Measurements from ENCODE around the gene TNNC1.

TNNC1 gene

DNA sequence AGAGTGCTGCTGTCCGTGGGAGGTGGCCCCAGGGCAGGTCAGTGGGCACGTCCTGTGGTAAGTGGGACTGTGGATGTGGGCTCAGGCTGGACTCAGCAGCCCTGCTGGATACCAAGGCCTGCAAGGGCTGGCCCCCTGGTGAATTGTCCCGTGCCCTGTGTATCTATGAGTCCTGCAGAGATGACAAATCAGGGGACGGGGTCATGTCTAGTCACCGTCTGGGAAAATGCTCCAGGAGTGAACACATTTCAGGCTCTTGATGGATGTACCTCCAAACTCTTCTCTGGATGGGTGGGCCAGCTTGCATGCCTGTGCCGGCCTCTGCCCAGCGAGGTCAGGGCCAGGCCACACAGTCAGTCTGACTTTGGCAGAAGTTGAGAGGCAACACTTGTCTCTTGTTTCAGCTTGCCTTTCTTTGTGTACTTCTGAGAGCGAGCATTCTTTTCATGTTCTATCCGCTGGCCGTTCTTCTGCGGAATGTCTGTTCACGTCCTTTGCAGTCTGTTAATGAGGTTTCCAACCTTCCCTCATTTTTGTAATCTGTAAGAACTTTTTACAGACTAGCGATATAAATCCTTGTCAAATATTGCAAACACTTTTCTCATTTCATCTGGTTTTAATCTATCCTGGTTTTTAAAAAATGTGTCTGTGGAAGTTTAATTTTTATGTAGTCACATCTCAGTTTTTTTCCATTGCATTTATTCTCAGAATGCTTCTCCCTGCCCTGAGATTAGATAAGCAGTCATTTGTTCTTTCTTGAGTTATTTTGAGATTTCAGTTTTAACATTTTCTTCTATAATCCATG is 29.9 kb upstream of the TNNC1 start:
- DNase-seq = no peak

DNA sequence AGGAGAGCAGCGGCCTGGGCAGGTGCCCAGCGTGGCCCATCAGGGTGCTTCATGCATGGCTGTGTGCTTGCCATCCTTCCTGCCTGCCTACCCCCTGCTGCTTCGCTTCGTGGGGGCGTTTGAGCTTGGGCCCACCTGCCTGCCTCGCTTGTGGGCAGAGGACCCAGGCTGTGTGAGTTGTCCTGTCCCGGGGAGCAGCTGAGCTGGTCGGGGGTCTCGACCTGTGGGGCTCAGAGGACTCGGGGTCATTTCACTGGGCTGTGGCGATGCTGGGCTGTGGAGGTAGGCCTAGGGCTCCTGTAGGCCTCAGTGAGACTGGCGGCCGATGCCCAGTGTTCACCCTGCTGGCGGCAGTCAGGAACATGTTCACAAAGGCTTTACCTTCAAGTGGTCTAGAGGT is 29.2 kb upstream of the TNNC1 start:
- DNase-seq = no peak

DNA sequence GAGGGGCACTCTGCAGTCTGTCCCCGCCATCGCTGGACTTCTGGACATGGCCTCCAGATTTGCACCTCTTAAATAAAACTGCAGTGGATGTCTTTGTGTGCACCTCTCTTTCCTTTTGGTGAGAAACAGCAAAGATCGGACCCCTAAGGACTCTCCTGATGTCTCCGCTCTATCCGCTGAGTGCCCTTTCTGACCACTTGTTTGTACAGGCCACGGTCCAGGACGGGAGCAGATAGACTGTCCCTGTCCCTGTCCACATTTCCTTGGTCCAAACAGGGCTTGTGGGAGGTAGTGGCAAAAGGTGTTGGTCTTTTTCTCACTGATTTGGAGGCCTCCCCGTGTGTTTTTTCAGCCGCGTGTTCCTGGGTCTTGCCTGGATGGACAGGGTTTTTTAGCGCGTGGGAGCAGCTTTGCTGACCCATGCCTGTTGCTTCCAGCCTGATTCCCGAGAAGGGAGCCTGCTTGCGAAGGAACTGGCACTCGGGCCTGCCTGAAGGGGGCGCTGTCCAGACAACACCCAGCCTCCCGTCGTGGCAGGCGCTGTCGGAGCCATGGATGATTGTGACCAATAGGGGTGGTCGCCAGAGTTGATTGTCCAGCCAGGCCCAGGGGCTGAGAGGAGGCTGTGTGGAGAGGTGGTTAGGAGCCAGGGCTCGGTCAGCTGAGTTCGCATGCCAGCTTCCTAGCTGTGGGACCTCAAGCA is 28.1 kb upstream of the TNNC1 start:
- no peak for DNase-seq

DNA sequence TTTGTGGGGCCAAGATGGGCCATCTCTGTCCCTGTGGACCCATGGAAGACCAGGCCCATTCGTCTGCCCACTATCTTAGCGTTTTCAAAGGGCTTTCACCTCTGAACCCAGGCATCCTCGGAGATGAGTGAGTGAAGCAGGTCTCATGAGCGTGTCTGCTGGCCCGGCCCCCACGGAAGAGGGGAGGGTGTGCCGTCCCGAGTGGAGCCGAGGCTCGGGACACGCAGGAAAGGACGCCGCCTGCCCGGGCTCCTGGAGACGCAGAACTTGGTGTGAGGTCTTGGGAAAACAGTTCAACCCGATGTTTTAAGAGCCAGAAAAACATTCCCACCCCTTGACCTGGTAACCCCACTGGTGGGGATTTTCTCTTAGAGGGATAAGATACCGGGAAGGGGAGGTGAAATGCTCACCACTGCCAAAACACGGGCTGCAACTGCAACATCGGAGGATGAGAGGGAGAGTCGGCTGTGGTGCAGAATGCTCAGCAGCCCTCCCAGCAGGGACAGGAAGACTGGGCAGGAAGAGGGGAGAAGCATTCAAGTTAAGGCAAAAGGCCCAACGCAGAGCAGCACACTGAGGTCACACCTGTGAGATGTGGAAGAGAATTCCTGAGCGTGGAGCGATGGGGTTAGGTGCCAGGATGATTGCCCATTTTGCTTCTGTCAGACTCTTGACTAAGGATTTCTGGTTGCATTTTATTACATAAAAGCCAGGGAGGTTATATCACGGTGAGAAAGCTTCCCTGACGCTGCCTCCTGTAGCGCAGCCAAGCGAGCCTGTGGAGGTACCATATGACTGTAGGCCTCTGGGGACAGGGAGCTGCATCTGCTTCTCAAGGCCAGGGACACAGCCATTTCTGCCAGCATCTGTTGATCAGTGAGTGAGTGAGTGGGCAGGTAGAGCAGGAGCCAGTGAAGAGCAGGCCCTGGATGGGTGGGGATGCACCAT is 27.2 kb upstream of the TNNC1 start:
- no peak for DNase-seq

DNA sequence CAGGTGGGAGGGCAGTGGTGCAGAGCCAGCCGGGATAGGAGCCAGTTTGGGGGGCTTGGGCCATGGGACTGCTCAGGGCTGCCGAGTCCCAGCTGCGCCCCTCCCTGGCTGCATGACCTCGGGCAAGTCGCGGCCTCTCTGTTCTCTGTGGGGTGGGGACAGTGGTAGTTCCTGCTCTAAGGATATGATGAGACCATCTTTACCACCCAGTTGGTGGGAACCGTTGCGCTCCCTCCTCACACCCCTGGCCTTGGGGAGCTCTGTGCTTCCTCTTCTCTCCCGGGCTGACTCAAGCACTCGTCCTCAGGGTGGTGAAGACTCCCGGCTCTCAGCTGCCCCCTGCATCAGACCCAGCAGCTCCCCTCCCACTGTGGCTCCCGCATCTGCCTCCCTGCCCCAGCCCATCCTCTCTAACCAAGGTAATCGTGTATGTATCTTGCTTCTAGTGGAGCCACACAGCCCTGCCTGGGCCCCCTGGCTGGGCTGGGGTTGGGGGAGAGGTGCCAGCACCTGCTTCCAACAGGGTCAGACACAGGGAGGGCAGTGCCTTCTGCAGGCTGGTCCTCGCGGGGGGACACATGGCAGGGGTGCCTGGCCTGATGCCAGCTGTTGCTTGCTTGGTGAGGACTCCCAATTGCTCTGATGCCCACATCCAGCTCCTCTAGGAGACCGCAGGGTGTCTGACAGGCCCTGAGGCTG is 26.2 kb upstream of the TNNC1 start:
- no peak for DNase-seq

DNA sequence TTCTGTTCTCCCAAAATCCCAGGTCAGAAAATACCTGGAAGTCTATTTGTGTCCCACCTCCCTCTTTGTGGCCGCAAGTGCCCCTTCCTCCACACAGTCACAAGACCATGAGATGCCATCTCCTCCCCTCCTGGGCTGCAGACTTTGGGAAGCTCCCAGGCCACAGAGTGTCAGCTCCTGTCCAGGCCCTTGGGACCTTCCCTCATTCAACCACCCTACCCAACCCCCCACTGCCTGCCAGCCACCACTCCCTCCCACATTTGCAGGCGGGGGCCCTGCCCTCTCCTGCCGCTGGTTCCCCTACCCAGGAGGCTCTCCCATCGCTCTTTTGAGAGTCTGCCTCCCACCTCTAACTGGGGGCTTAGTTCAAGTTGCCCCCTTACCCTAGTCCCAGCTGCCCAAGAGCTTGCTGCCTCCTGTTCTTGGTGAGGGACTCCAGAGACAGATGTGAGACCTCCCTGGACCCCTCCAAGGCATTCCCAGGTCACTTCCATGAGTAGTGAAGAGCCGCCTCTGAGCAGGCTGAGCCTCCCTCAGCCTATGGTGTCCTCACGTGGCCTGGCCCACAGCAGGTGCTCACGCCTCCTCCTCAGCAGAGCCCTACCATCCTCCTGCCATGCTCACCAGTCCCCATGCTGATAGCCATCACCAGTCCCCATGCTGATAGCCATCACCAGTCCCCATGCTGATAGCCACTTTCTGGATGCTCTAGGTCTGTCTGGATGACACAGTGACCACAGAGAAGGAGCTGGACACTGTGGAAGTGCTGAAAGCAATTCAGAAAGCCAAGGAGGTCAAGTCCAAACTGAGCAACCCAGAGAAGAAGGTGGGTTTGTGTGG is 25.4 kb upstream of the TNNC1 start:
- DNase-seq = no peak

DNA sequence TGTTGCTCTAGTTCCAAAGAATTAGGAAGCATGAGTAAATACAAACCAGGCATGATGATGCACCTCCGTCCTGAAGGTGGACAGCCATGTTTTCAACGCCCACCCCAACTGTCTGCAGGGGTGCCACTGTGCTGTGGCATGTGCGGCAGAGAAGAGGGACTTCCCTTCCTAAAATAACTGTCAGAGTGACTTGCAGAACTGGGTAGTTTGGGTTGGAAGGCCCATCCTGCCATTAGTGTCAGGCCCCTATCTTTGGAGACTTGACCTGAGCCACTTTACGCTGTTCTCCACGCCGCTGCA is 23.9 kb upstream of the TNNC1 start:
- DNase-seq = no peak

DNA sequence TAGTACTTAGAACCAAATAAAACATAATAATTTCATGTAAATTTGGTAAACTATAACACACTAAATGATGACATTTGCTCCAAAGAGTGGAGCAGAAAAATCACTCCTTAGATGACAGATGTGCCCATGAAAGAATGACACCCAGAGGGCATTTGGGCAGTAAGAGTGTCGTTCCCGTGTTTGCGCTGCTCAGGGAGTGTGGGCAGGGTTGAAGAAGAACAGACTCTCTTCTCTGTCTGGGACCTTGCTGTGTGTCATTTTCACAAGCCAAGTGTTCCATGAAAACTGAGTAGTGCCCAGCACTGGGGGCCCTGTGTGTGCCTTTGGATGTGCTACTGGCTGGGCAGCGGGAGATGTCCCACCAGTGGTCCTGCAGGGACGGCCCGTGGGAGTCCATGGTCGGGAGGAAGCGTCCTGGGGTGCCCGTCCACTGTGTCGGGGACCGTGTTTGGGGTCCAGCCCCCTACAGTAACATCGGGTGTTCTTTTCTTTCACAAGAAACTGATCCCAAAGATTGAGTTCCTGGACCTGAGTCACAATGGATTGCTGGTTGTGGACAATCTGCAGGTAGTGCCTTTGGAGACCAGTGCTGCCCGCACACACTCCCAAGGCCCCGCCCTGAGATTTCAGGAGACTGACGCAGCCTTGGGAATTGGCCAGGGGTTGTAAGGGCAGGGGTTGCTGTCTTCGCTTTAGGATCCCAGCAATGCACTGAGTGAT is 23.4 kb upstream of the TNNC1 start:
- no peak for DNase-seq

DNA sequence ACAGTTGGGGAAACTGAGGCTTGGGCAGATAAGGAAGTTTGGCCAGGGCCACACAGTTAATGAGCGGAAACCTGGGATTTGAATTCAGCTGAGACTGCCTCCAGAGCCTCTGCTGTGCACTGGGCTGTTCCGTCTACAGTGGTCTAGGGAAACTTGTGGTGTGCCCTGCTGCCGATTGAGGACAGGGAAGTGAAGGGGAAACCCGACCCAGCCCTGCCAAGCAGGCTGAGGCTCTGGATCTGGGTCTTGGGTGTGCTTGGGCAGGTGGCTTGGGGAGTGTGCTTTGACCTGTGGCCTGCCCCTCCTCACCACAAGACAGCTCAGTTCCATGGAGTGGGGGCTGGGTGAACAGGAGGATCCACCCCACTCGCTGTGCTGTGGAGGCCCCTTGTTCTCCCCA is 19.2 kb upstream of the TNNC1 start:
- DNase-seq = no peak

DNA sequence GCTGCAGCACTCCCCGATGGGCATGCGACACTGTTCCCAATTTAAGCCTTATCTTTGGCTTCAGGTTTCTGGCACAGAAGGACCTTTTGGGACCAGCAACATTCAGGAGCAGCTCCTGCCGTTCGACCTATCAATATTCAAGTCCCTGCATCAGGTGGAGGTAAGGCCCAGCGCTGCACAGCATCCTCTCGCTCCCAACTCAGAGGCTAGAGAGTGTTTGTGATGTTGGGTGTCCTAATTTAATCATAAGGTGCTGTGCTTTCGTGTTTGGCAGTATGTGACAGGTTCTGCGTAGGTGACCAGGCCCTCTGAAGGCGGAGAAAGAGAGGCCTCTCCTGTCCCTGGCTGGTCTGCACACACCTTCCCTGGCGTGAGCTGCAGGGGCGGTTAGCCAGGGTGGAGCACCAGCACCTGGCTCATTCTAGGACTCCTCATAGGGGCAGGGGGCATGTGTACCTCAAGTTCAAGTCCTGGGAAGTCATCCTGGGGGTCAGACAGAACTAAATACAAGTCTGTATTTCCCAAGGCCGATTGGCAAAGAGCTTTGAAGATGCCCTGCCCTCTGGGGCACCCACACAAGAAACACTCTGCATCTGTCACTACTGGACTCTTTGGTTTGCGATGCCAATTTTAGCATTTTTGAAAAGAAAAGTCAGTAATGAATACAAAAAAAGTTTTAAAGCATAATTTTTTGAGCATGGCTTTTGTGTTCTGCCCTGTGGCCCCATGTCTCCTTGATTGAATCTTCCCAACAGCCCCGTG is 18.6 kb upstream of the TNNC1 start:
- DNase-seq = no peak

DNA sequence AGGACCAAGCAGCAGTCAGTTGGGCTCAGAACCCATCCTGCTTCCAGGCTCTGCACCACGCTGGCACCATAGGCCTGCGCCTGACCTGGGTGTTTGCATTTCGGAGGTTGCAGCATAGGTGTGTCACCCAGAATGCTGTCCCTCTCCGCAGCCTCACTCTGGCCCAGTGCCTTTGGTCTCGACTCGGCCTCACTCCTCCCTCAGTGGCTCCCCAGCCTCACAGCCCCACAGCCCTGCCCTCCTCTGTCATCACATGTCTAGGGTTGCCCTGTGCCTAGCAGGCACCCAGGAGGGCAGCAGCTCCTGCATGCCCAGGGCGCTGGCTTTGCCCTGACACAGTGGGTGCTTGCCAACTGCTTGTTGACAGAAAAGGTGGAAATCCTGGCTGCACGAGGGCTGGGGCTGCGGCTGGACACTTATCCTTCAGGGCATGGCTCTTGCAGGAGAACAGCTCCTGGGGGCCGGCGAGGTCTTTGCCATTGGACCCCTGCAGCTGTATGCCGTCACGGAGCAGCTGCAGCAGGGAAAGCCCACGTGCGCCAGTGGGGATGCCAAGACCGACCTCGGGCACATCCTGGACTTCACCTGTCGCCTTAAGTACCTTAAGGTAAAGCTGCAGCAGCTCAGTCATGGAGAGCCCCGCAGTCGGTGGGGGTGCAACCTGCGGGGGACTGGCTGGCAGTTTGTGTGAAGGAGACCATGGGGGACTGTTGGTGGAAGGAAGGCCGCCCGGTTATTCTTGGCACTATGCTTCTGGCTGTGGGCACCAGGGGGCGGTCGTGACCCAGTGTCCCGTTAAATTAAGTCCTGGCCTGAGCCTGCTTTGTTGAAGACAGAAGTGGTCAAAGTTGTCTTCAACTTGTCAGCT is 17.8 kb upstream of the TNNC1 start:
- peak; percentile 52 to 60 for DNase-seq

DNA sequence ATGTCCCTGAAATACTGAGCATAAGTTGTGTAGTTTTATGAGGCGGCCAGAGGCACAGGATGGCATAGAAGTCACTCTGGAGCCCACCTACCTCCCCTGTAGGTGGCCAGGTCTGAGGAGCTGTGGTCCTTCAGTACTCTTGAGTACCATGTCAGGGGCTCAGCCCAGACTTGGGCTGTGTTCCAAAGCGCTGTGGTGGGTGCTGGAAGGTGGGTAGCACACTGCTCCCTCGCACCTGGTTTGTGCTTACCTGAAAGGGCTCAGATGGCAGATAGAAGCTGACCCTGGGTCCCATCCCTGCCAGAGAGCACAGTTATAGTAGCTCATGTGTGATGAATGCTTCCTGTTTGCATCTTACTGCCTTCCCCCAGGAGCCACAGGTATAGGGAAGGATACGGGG is 17.1 kb upstream of the TNNC1 start:
- no peak for DNase-seq

DNA sequence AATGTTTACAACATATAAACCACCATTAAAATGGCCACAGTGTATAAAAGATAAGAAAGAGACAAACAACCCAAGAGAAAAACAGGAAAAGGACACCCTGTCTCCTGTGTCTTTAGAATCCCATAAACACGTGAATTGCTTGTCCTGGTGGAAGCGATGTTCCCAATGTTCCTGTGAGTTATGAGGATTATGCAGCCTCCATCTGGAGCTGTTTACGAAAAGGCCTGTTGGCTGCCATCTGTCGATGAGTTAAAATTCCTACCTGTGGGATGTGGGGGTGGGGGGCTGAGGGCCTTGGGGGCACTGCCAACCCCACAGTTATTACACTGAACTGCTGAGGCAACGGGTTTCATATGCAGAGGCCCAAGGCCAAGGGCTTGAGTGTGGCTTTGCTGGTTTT is 15.2 kb upstream of the TNNC1 start:
- DNase-seq = no peak

DNA sequence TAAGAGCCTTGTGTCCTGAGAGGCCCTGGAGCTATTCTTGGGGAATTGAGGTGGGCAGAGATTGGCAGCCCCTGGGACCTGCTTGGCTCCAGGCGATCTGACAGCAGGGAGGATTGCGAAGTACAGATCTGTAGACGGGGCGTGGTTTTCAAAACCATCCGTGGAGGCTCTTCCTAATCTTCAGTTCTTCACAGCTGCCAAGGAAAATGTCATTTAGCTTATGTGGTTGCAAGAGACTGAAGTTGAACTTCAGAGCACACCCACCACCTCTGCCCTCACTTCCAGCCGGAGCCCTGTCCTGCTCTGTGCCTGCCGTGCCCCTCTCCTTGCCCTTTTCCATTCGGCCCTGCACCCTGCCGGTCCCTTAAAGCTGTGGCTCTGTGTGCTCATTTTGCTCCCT is 14.5 kb upstream of the TNNC1 start:
- DNase-seq = no peak

DNA sequence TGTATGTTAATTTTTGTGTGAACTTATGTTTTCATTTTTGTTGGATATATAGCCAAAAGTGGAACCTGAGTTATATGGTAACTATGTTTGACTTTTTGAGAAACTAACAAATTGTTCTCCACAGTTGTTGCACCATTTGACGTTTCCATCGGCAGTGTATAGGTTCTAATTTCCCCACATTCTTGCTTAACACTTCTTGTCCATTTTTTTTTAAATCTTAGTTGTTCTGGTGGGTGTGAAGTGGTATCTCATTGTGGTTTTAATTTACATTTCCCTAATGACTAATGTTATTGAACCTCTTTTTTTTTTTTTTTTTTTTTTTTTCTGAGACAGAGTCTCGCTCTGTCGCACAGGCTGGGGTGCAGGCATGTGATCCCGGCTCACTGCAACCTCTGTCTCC is 9.6 kb upstream of the TNNC1 start:
- DNase-seq = no peak

DNA sequence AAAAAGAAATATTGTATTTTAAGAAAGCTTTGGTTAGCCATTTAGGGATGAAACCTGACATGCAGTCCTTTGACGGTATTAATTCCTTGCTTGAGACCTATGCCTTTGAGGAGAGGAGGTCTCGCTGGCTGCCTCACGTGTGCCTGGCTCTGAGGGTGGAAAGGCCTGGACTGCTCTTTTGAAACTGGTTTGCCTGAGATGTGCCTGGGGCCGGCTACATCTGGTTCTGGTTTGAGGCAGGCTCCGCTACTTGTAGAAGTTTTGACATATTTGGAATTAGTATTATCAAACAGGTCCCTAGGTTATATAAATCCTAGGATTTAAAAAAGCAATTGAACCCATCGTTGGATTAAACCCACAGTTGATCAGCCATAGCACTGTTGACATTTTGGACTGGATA is 8.0 kb upstream of the TNNC1 start:
- no peak for DNase-seq

DNA sequence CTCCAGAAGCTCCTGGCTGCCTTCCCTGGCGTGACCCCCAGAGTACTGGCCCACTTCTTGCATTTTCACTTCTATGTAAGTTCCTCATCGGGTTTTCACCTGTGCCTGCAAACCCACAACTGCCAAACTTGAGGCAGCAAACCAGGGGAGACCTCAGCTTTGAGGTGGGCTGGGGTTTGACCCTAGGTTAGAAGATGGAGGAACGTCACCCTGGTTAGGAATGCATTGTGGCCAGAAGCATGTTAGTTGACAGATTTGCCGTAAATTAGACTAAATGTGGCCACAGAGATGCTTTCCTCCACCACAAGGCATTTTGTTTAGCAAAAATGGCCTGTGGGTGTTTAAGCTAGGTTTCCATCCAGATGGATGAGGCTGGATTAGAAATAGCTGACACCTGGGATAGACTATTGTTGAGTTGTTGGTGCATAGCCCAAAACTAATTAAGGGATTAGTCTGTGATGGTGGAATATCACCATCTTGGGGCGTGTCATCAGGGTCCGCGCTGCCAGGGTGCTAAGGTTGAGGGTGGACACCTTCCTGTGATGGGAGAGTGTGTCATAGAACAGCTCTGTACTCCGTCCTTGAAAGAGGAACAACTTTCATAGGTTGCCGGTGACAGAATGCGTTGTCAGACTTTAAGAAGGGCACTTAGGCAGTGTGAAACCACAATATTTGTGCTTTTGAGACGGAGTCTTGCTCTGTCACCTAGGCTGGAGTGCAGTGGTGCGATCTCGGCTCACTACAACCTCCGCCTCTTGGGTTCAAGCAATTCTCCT is 5.1 kb upstream of the TNNC1 start:
- no peak for DNase-seq

DNA sequence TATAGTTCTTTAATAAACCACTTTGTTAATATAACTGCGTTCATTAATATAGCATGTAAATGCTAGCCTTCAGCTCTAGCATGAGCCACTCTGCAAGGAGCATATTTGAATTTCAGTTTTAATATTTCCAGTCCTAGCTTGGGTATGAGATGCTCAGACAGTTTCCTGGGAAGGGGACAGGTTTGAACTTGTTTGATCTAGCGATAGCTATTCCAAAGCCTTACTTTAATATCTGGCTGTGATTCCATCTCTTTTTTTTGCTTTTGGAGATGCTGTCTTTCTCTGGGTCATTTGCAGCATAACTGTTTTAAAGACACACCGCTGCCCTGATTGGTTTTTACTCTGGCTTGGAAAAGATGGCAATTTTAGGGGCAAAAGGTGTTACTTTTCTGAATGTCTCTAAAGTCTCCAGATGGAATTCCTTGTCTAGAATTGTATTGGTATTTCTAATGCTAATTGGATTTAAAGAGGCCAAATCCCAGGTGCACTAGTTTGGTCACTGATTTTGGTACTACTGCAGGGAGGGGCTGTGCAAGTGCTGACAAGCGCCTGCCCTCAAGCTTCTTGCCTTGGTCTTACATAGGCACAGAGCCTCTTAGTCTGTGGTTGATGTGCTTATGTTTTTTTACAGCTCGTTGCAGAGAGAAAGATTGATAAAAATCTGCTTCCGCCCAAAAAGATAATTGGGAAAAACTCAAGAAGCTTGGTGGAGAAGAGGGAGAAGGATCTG is 4.4 kb upstream of the TNNC1 start:
- DNase-seq = no peak
